ENCODE data around the gene MYO9A. TPM values are rescaled to one million over a fixed set of nuclear protein-coding genes. Genes with fewer than 3 reads are reported as not detected.
A peak's percentile ranks its signal among the peaks of the same experiment; 100 is the strongest.

The MYO9A gene
- total and polyA plus RNA-seq, 2 experiments from 2014 or later = 22.8 to 32.0 TPM

DNA sequence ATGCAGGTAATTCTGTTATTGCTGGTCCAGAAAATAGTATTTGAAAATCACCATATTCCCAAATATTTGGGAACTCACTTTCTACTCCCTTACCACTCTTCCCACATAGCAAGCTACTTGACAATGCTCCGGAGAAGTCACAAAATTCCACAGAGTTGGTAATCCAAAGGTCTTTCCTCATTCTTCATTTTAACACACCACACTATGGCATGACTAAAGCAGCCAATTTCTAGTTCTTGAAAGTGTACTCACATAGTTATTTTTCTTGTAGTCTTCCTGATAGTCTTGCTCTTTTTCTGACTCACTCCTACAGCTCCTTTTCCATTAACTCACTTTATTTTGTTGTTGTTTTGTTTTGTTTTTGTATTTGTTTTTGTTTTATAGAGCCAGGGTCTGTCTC is 67.2 kb downstream of the MYO9A start:
- Histone ChIP-seq H3K27ac (no peak overlapping the region), H3K27me3 (no peaks in the 10 kb centered on the region), H3K4me3 (no peak overlapping the region), H3K4me1 (ENCODE audit: low read depth) (peaks cover 3% of the 10 kb centered on the region), H3K9me3 (ENCODE audit: low read depth) (no peaks in the 10 kb centered on the region), H3K36me3 (peaks cover 4% of the 10 kb centered on the region)
- TF ChIP-seq, protein P1, sequence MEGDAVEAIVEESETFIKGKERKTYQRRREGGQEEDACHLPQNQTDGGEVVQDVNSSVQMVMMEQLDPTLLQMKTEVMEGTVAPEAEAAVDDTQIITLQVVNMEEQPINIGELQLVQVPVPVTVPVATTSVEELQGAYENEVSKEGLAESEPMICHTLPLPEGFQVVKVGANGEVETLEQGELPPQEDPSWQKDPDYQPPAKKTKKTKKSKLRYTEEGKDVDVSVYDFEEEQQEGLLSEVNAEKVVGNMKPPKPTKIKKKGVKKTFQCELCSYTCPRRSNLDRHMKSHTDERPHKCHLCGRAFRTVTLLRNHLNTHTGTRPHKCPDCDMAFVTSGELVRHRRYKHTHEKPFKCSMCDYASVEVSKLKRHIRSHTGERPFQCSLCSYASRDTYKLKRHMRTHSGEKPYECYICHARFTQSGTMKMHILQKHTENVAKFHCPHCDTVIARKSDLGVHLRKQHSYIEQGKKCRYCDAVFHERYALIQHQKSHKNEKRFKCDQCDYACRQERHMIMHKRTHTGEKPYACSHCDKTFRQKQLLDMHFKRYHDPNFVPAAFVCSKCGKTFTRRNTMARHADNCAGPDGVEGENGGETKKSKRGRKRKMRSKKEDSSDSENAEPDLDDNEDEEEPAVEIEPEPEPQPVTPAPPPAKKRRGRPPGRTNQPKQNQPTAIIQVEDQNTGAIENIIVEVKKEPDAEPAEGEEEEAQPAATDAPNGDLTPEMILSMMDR (IDR thresholded peaks at IDR 0.05; ENCODE audit: low read depth, low read length) = no peak
- DNase-seq (ENCODE audit: low read depth in 1 of 2, low spot score in 1 of 2) = no peak

DNA sequence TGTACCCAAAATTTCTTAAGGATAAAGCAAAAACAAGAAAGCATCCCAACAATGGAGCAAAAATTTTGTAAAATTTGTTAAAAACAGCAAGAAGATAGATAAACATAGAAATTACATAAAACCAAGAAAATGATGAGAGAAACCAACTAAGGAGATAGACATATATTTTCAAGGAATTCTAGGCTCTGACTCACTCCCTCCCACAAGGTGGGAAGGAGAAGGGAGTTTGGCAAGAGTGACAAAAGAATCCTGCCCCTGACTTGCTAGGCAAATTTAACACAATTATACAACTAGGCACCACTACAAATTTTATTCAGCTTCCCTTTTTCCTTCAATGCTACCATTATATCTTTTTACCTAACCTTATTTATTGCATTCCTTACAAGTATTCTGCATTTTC is 70.9 kb downstream of the MYO9A start:
- DNase-seq (ENCODE audit: low read depth in 1 of 2, low spot score in 1 of 2) = peak in 1 of 2 donors; percentile 39
- Histone ChIP-seq H3K9me3 (ENCODE audit: low read depth) (no peaks in the 10 kb centered on the region), H3K36me3 (peaks cover 7% of the 10 kb centered on the region), H3K27me3 (no peaks in the 10 kb centered on the region), H3K27ac (no peak overlapping the region), H3K4me3 (no peak overlapping the region), H3K4me1 (ENCODE audit: low read depth) (peaks cover 3% of the 10 kb centered on the region)
- TF ChIP-seq, protein P1 (IDR thresholded peaks at IDR 0.05; ENCODE audit: low read depth, low read length) = no peak

DNA sequence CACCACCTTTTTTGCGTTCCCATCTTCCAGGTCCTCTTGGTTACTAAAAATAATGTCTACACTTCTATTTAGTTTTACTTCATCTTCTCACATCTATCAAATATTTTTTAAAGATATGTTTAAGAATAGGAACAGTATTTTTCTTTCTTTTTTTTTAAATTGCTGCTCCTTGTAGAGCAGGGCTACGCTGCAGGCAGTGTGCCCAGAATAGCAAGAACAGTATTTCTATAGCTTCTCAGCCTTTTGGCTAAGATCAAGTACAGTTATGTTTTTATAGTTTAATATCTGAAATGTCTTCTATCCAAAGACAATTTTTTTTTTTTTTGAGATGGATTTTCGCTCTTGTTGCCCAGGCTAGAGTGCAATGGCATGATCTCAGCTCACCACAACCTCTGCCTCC is 73.0 kb downstream of the MYO9A start:
- Histone ChIP-seq H3K36me3 (peaks cover 7% of the 10 kb centered on the region), H3K27me3 (no peaks in the 10 kb centered on the region), H3K27ac (no peak overlapping the region), H3K4me1 (ENCODE audit: low read depth) (peaks cover 3% of the 10 kb centered on the region), H3K4me3 (no peak overlapping the region), H3K9me3 (ENCODE audit: low read depth) (no peaks in the 10 kb centered on the region)
- TF ChIP-seq, protein P1 (IDR thresholded peaks at IDR 0.05; ENCODE audit: low read depth, low read length) = no peak
- no peak for DNase-seq (ENCODE audit: low read depth in 1 of 2, low spot score in 1 of 2)

DNA sequence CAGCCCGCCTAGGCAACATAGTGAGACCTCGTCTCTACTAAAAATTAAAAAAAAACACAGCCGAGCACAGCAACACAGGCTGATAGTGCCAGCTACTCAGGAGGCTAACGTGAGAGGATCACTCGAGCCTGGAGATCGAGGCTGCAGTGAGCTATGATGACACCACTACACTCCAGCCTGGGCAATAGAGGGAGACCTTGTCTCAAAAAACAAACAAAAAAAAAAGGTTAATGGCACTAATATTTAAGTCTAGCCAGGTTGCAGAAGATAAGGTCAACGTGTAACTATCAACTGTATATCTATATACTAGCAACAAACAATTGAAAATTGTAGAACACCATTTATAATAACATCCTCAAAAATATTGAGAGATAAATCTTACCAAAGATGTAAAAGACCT is 75.1 kb downstream of the MYO9A start:
- Histone ChIP-seq H3K27ac (no peak overlapping the region), H3K9me3 (ENCODE audit: low read depth) (no peaks in the 10 kb centered on the region), H3K4me3 (no peak overlapping the region), H3K4me1 (ENCODE audit: low read depth) (no peaks in the 10 kb centered on the region), H3K36me3 (peaks cover 7% of the 10 kb centered on the region), H3K27me3 (no peaks in the 10 kb centered on the region)
- TF ChIP-seq, protein P1 (IDR thresholded peaks at IDR 0.05; ENCODE audit: low read depth, low read length) = no peak
- no peak for DNase-seq (ENCODE audit: low read depth in 1 of 2, low spot score in 1 of 2)

DNA sequence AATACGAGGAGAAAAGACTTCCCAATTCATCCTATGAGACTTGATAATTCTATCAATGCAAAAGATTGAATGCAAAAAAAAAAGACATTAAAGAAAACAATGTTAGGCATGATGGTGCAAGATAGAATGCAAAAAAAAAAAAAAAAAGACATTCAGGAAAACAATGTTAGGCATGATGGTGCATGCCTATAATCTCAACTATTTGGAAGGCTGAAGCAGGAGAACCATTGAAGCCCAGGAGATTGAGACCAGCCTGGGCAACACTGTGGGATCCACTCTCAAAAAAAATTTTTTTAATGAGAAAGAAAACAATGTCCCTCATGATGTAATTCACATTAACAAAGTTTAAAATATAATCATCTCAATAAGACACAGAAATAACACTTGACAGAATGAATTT is 75.9 kb downstream of the MYO9A start:
- peaks cover 7% of the 10 kb centered on the region for H3K36me3 ChIP-seq
- no peaks in the 10 kb centered on the region for H3K9me3 ChIP-seq (ENCODE audit: low read depth)
- no peak for DNase-seq (ENCODE audit: low read depth in 1 of 2, low spot score in 1 of 2)
- TF ChIP-seq, protein P1 (IDR thresholded peaks at IDR 0.05; ENCODE audit: low read depth, low read length) = no peak
- H3K27me3 ChIP-seq = no peaks in the 10 kb centered on the region
- H3K4me1 ChIP-seq (ENCODE audit: low read depth) = no peaks in the 10 kb centered on the region
- no peak overlapping the region for H3K27ac ChIP-seq
- no peak overlapping the region for H3K4me3 ChIP-seq

DNA sequence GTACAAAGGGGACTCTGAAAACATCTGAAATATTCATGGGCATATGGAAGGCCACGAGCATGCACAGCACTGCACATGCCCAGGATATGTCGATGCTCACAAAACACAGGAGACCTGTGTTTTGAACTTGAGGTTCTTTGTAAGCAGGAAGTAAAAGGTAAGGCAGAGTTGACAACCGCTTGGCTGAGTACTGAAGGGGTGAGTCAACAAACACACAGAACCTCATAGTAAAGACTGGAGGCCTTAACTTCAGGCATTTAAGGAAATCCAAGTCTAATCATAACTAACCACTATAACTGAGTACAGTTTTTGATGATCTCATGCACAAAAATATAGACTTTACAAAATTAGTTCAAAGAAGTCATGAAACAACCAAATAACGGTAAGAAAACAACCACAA is 80.6 kb downstream of the MYO9A start:
- TF ChIP-seq, protein P1 (IDR thresholded peaks at IDR 0.05; ENCODE audit: low read depth, low read length) = no peak
- H3K36me3 ChIP-seq = no peaks in the 10 kb centered on the region
- H3K4me3 ChIP-seq = no peak overlapping the region
- DNase-seq (ENCODE audit: low read depth in 1 of 2, low spot score in 1 of 2) = no peak
- H3K27me3 ChIP-seq = no peaks in the 10 kb centered on the region
- no peaks in the 10 kb centered on the region for H3K9me3 ChIP-seq (ENCODE audit: low read depth)
- H3K27ac ChIP-seq = no peak overlapping the region
- H3K4me1 ChIP-seq (ENCODE audit: low read depth) = no peaks in the 10 kb centered on the region

Measured in cardiac muscle cell (in vitro differentiated cells and primary cell).